HCT116 (cell line): Measurements from ENCODE around the gene ZFAND6.

ENCODE experiments used
- EZH2 ChIP-seq: fragments of 200-600 bp; sonication (generic); IDR thresholded peaks from 2 replicates; pipeline ENCODE4 v1.6.1; 2017; ENCODE audit warnings: antibody characterized with exemption, mixed run types
- POLR2A ChIP-seq: IDR thresholded peaks from 2 replicates; pipeline ENCODE4 v1.7.0; 2011; ENCODE audit warnings: borderline replicate concordance; ENCODE audit not compliant: insufficient read depth, insufficient read length; ENCODE audit errors: extremely low read depth
- POLR2AphosphoS5 ChIP-seq: IDR thresholded peaks from 2 replicates; pipeline ENCODE4 v1.6.1; 2011; ENCODE audit warnings: mild to moderate bottlenecking, low read depth, low read length, moderate library complexity
- RAD21 ChIP-seq: IDR thresholded peaks from 2 replicates; pipeline ENCODE4 v1.6.1; 2012; ENCODE audit warnings: low read depth, mild to moderate bottlenecking
- SIN3A ChIP-seq: IDR thresholded peaks from 2 replicates; pipeline ENCODE4 v1.6.1; 2012; ENCODE audit warnings: low read depth
- SP1 ChIP-seq: IDR thresholded peaks from 2 replicates; pipeline ENCODE4 v1.6.1; 2012; ENCODE audit warnings: low read depth
- ZFX ChIP-seq: fragments of 450-650 bp; IDR thresholded peaks from 2 replicates; pipeline ENCODE4 v1.6.1; 2017
- TF ChIP-seq, protein P1 (sequence below): IDR thresholded peaks from 2 replicates; pipeline ENCODE4 v1.6.1; 2012
- TF ChIP-seq, protein P2 (sequence below), 3 experiments: fragments of 200-600 bp in 1 of 3; sonication (generic) in 1 of 3; IDR thresholded peaks in 2 of 3; conservative IDR thresholded peaks in 1 of 3; 2 replicates each; pipeline ENCODE4 v1.5.1; 2012 to 2017; ENCODE audit warnings: low read depth in 2 of 3, low read length in 2 of 3, antibody characterized with exemption in 1 of 3, borderline replicate concordance in 1 of 3, control low read depth in 1 of 3, mild to moderate bottlenecking in 1 of 3, mixed read lengths in 1 of 3, mixed run types in 1 of 3, moderate library complexity in 1 of 3; ENCODE audit not compliant: insufficient read depth in 1 of 3
- TF ChIP-seq, protein P3 (sequence below): IDR thresholded peaks from 2 replicates; pipeline ENCODE4 v1.6.1; 2012; ENCODE audit warnings: low read depth

DNA sequence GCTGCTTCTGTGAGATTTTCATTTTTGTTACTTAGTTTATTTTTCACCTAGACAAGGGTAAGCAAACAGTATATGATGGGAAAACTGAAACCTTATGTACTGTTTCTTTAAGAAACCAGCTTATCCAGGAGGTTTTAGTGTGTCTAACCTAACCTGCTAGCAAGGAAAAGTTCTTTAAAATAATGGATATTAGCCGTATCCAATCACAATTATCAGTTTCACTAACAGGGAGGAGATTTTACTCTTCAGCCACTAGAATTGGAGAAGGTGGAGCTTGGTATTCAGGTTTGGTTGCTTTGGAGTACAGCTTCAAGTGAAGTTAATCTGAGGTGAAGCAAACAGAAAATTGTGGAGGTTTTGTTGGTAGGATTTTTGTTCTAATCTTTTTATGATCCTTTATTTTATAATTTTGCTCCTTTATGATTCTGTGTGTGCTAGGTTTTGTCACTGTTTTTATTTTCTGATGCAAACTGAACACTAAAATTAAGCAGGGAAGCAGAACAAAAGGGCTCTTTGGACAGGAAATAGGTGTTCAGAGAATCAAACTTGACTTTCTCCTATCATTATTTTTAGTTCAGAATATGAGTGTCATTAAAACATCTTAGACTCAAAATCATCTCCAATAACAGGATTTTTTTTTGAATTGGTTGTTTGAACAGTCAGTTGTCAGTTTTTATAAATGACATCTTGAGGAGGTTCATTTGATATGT is 13.0 kb downstream of the ZFAND6 start:
- TF ChIP-seq POLR2A (no peak), SIN3A (no peak), RAD21 (no peak), POLR2AphosphoS5 (peak; percentile 31; the same call in 1 of the 2 replicates), ZFX (no peak), EZH2 (no peak), SP1 (peak; percentile 97)
- TF ChIP-seq, protein P1, sequence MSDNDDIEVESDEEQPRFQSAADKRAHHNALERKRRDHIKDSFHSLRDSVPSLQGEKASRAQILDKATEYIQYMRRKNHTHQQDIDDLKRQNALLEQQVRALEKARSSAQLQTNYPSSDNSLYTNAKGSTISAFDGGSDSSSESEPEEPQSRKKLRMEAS = peak; percentile 67; the same call in 1 of the 2 replicates
- TF ChIP-seq, protein P2, sequence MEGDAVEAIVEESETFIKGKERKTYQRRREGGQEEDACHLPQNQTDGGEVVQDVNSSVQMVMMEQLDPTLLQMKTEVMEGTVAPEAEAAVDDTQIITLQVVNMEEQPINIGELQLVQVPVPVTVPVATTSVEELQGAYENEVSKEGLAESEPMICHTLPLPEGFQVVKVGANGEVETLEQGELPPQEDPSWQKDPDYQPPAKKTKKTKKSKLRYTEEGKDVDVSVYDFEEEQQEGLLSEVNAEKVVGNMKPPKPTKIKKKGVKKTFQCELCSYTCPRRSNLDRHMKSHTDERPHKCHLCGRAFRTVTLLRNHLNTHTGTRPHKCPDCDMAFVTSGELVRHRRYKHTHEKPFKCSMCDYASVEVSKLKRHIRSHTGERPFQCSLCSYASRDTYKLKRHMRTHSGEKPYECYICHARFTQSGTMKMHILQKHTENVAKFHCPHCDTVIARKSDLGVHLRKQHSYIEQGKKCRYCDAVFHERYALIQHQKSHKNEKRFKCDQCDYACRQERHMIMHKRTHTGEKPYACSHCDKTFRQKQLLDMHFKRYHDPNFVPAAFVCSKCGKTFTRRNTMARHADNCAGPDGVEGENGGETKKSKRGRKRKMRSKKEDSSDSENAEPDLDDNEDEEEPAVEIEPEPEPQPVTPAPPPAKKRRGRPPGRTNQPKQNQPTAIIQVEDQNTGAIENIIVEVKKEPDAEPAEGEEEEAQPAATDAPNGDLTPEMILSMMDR (IDR thresholded peaks at IDR 0.05 in 2 of 3, conservative IDR thresholded peaks at IDR 0.05 in 1 of 3; ENCODE audit: borderline replicate concordance in 1 of 3, insufficient read depth in 1 of 3, low read depth in 2 of 3, low read length in 2 of 3) = no peak
- TF ChIP-seq, protein P3, sequence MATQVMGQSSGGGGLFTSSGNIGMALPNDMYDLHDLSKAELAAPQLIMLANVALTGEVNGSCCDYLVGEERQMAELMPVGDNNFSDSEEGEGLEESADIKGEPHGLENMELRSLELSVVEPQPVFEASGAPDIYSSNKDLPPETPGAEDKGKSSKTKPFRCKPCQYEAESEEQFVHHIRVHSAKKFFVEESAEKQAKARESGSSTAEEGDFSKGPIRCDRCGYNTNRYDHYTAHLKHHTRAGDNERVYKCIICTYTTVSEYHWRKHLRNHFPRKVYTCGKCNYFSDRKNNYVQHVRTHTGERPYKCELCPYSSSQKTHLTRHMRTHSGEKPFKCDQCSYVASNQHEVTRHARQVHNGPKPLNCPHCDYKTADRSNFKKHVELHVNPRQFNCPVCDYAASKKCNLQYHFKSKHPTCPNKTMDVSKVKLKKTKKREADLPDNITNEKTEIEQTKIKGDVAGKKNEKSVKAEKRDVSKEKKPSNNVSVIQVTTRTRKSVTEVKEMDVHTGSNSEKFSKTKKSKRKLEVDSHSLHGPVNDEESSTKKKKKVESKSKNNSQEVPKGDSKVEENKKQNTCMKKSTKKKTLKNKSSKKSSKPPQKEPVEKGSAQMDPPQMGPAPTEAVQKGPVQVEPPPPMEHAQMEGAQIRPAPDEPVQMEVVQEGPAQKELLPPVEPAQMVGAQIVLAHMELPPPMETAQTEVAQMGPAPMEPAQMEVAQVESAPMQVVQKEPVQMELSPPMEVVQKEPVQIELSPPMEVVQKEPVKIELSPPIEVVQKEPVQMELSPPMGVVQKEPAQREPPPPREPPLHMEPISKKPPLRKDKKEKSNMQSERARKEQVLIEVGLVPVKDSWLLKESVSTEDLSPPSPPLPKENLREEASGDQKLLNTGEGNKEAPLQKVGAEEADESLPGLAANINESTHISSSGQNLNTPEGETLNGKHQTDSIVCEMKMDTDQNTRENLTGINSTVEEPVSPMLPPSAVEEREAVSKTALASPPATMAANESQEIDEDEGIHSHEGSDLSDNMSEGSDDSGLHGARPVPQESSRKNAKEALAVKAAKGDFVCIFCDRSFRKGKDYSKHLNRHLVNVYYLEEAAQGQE = no peak
